Hepatocyte (in vitro differentiated cells): Measurements from ENCODE around the gene RRP1.

Experiments used
- EZH2 ChIP-seq: fragments of 200-600 bp; sonication (generic); IDR thresholded peaks from 2 replicates; pipeline ENCODE4 v1.6.1; 2016; ENCODE audit warnings: antibody characterized with exemption, mild to moderate bottlenecking, borderline replicate concordance
- EZH2phosphoT487 ChIP-seq: fragments of 200-600 bp; sonication (generic); IDR thresholded peaks from one replicate; pipeline ENCODE4 v1.6.1; 2018; ENCODE audit warnings: antibody characterized with exemption, mild to moderate bottlenecking, low read depth, moderate library complexity; ENCODE audit not compliant: unreplicated experiment, severe bottlenecking
- TF ChIP-seq, protein P1 (sequence below): fragments of 200-600 bp; sonication (generic); IDR thresholded peaks from 2 replicates; pipeline ENCODE4 v1.5.1; 2016; ENCODE audit warnings: antibody characterized with exemption, mild to moderate bottlenecking; ENCODE audit not compliant: poor library complexity

DNA sequence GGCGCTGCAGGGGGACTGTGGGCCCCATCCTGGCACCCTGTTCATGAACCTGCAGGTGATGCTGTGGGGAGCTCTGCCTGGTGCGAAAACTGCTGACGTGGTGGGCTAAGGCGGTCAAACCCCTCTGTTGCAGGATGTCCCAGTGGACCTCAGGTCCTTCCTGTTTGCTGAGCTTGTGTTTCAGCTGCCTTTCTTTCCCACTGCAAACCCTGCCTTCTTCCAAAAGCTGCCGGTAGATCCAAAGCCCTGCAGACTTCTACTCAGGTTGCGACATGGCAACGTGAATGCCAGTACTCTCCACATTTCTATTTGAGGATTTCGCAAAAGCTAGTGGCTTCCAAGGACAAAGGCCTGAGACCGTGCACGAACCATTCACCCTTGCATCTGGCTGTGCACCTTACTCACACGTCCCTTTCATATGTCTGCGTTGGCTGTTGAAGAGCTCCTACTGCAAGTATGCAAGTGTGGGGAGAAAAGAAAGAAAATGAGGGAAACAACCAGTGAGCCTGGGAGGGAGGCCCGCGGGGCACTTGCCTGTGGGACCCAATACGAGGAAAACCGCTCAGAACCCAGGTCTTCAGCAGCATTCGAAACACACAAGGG is 6.2 kb upstream of the RRP1 start:
- TF ChIP-seq, protein P1, sequence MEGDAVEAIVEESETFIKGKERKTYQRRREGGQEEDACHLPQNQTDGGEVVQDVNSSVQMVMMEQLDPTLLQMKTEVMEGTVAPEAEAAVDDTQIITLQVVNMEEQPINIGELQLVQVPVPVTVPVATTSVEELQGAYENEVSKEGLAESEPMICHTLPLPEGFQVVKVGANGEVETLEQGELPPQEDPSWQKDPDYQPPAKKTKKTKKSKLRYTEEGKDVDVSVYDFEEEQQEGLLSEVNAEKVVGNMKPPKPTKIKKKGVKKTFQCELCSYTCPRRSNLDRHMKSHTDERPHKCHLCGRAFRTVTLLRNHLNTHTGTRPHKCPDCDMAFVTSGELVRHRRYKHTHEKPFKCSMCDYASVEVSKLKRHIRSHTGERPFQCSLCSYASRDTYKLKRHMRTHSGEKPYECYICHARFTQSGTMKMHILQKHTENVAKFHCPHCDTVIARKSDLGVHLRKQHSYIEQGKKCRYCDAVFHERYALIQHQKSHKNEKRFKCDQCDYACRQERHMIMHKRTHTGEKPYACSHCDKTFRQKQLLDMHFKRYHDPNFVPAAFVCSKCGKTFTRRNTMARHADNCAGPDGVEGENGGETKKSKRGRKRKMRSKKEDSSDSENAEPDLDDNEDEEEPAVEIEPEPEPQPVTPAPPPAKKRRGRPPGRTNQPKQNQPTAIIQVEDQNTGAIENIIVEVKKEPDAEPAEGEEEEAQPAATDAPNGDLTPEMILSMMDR: no peak
- TF ChIP-seq EZH2 (no peak), EZH2phosphoT487 (no peak)
